Measurements from ENCODE around the gene CGA.

CGA gene

GRCh38 chr6:87066449-87067333 is 28.2 kb downstream of the CGA start:
- Histone ChIP-seq H3K4me1 (ENCODE audit: control insufficient read depth, insufficient read depth, low read length, poor library complexity, severe bottlenecking) (no peaks in the 10 kb centered on the region), H3K27ac (ENCODE audit: low read depth, low read length, severe bottlenecking) (no peak overlapping the region), H3K36me3 (ENCODE audit: control insufficient read depth, insufficient read depth, low read length) (no peaks in the 10 kb centered on the region), H3K4me3 (ENCODE audit: extremely low read depth, insufficient read depth, low read length, poor library complexity, severe bottlenecking) (no peak overlapping the region), H3K9me3 (ENCODE audit: control insufficient read depth, low read length) (no peaks in the 10 kb centered on the region)
- 72 to 76% methylated on average over 2 to 4 of the region's 7 CpGs for WGBS, 2 experiments (ENCODE audit: insufficient coverage in 2 of 2)

GRCh38 chr6:87065117-87065516 is 29.8 kb downstream of the CGA start:
- H3K4me3 ChIP-seq (ENCODE audit: extremely low read depth, insufficient read depth, low read length, poor library complexity, severe bottlenecking): no peak overlapping the region
- H3K4me1 ChIP-seq (ENCODE audit: control insufficient read depth, insufficient read depth, low read length, poor library complexity, severe bottlenecking): no peaks in the 10 kb centered on the region
- H3K9me3 ChIP-seq (ENCODE audit: control insufficient read depth, low read length): no peaks in the 10 kb centered on the region
- WGBS, 2 experiments (ENCODE audit: insufficient coverage in 2 of 2): 77% methylated on average over 4 to 5 of the region's 5 CpGs
- H3K36me3 ChIP-seq (ENCODE audit: control insufficient read depth, insufficient read depth, low read length): no peaks in the 10 kb centered on the region
- no peak overlapping the region for H3K27ac ChIP-seq (ENCODE audit: low read depth, low read length, severe bottlenecking)

- Histone ChIP-seq H3K4me1 (ENCODE audit: control insufficient read depth, insufficient read depth, low read length, poor library complexity, severe bottlenecking) (no peaks in the 10 kb centered on the region), H3K27ac (ENCODE audit: low read depth, low read length, severe bottlenecking) (no peak overlapping the region), H3K9me3 (ENCODE audit: control insufficient read depth, low read length) (no peaks in the 10 kb centered on the region), H3K36me3 (ENCODE audit: control insufficient read depth, insufficient read depth, low read length) (no peaks in the 10 kb centered on the region), H3K4me3 (ENCODE audit: extremely low read depth, insufficient read depth, low read length, poor library complexity, severe bottlenecking) (no peak overlapping the region)
- WGBS, 2 experiments (ENCODE audit: insufficient coverage in 2 of 2): 93 to 95% methylated on average over 12 to 14 of the region's 18 CpGs
Measured at GRCh38 chr6:87059943-87060342, 35.0 kb downstream of the CGA start.

- H3K4me1 ChIP-seq (ENCODE audit: control insufficient read depth, insufficient read depth, low read length, poor library complexity, severe bottlenecking): no peaks in the 10 kb centered on the region
- H3K4me3 ChIP-seq (ENCODE audit: extremely low read depth, insufficient read depth, low read length, poor library complexity, severe bottlenecking): no peak overlapping the region
- no peak overlapping the region for H3K27ac ChIP-seq (ENCODE audit: low read depth, low read length, severe bottlenecking)
- H3K36me3 ChIP-seq (ENCODE audit: control insufficient read depth, insufficient read depth, low read length): no peaks in the 10 kb centered on the region
- 50 to 86% methylated on average over 1 of the region's 3 CpGs for WGBS, 2 experiments (ENCODE audit: insufficient coverage in 2 of 2)
- H3K9me3 ChIP-seq (ENCODE audit: control insufficient read depth, low read length): no peaks in the 10 kb centered on the region
Measured at GRCh38 chr6:87054143-87054833, 40.6 kb downstream of the CGA start.

- WGBS, 2 experiments (ENCODE audit: insufficient coverage in 2 of 2): 86 to 100% methylated on average over 1 of the region's 1 CpG
- Histone ChIP-seq H3K36me3 (ENCODE audit: control insufficient read depth, insufficient read depth, low read length) (no peaks in the 10 kb centered on the region), H3K27ac (ENCODE audit: low read depth, low read length, severe bottlenecking) (no peak overlapping the region), H3K4me1 (ENCODE audit: control insufficient read depth, insufficient read depth, low read length, poor library complexity, severe bottlenecking) (no peaks in the 10 kb centered on the region), H3K9me3 (ENCODE audit: control insufficient read depth, low read length) (no peaks in the 10 kb centered on the region), H3K4me3 (ENCODE audit: extremely low read depth, insufficient read depth, low read length, poor library complexity, severe bottlenecking) (no peak overlapping the region)
Measured at GRCh38 chr6:87053312-87053711, 41.6 kb downstream of the CGA start.

GRCh38 chr6:87049779-87050178 is 45.1 kb downstream of the CGA start:
- 100% methylated on average over 1 of the region's 1 CpG for WGBS, 2 experiments (ENCODE audit: insufficient coverage in 2 of 2)
- H3K4me1 ChIP-seq (ENCODE audit: control insufficient read depth, insufficient read depth, low read length, poor library complexity, severe bottlenecking): no peaks in the 10 kb centered on the region
- no peak overlapping the region for H3K27ac ChIP-seq (ENCODE audit: low read depth, low read length, severe bottlenecking)
- no peaks in the 10 kb centered on the region for H3K36me3 ChIP-seq (ENCODE audit: control insufficient read depth, insufficient read depth, low read length)
- no peak overlapping the region for H3K4me3 ChIP-seq (ENCODE audit: extremely low read depth, insufficient read depth, low read length, poor library complexity, severe bottlenecking)
- no peaks in the 10 kb centered on the region for H3K9me3 ChIP-seq (ENCODE audit: control insufficient read depth, low read length)

- H3K27ac ChIP-seq (ENCODE audit: low read depth, low read length, severe bottlenecking): no peak overlapping the region
- H3K4me1 ChIP-seq (ENCODE audit: control insufficient read depth, insufficient read depth, low read length, poor library complexity, severe bottlenecking): no peaks in the 10 kb centered on the region
- no peaks in the 10 kb centered on the region for H3K9me3 ChIP-seq (ENCODE audit: control insufficient read depth, low read length)
- WGBS, 2 experiments (ENCODE audit: insufficient coverage in 2 of 2): 76 to 77% methylated on average over 3 to 5 of the region's 5 CpGs
- H3K36me3 ChIP-seq (ENCODE audit: control insufficient read depth, insufficient read depth, low read length): no peaks in the 10 kb centered on the region
- no peak overlapping the region for H3K4me3 ChIP-seq (ENCODE audit: extremely low read depth, insufficient read depth, low read length, poor library complexity, severe bottlenecking)
Measured at GRCh38 chr6:87045521-87046075, 49.3 kb downstream of the CGA start.

GRCh38 chr6:87040729-87041128 is 54.2 kb downstream of the CGA start:
- 90 to 94% methylated on average over 2 of the region's 4 CpGs for WGBS, 2 experiments (ENCODE audit: insufficient coverage in 2 of 2)
- Histone ChIP-seq H3K4me3 (ENCODE audit: extremely low read depth, insufficient read depth, low read length, poor library complexity, severe bottlenecking) (no peak overlapping the region), H3K27ac (ENCODE audit: low read depth, low read length, severe bottlenecking) (no peak overlapping the region), H3K36me3 (ENCODE audit: control insufficient read depth, insufficient read depth, low read length) (no peaks in the 10 kb centered on the region), H3K9me3 (ENCODE audit: control insufficient read depth, low read length) (no peaks in the 10 kb centered on the region), H3K4me1 (ENCODE audit: control insufficient read depth, insufficient read depth, low read length, poor library complexity, severe bottlenecking) (no peaks in the 10 kb centered on the region)
